SJCRH30 (cell line): ENCODE measurements around the gene IPMK. TPM values are rescaled to one million over a fixed set of nuclear protein-coding genes. Genes with fewer than 3 reads are reported as not detected.
A peak's percentile ranks its signal among the peaks of the same experiment; 100 is the strongest.
"Not testable (repeated sequence)": the region's sequence is repeated elsewhere in the genome, so short reads cannot be mapped to it uniquely, and the experiment has no call there.

Experiments
- DNase-seq, 2 experiments: peaks; one replicate each; pipeline ENCODE4 v3.0.0-alpha.2; 2015 to 2020
- H3K27ac ChIP-seq: fragments of 250-450 bp; sonication (Bioruptor Pico); 2 replicates; pipeline ENCODE4 v1.5.1; 2020; ENCODE audit warnings: mild to moderate bottlenecking, moderate library complexity
- H3K27me3 ChIP-seq: fragments of 250-450 bp; sonication (Bioruptor Pico); 2 replicates; pipeline ENCODE4 v1.5.1; 2020; ENCODE audit warnings: mild to moderate bottlenecking, moderate library complexity
- H3K36me3 ChIP-seq: fragments of 250-450 bp; sonication (Bioruptor Pico); 2 replicates; pipeline ENCODE4 v1.5.1; 2020; ENCODE audit warnings: mild to moderate bottlenecking, moderate library complexity
- H3K4me1 ChIP-seq: fragments of 250-450 bp; sonication (Bioruptor Pico); 2 replicates; pipeline ENCODE4 v1.5.1; 2020; ENCODE audit warnings: mild to moderate bottlenecking, moderate library complexity
- H3K4me3 ChIP-seq: fragments of 250-450 bp; sonication (Bioruptor Pico); 2 replicates; pipeline ENCODE4 v1.5.1; 2020; ENCODE audit warnings: mild to moderate bottlenecking, moderate library complexity
- H3K9me3 ChIP-seq: fragments of 250-450 bp; sonication (Bioruptor Pico); replicated peaks from 2 replicates; pipeline ENCODE4 v1.5.1; 2020; ENCODE audit warnings: mild to moderate bottlenecking, moderate library complexity
- total RNA-seq: library from RNA; depleted of rRNA; stranded (reverse); fragments of >200 nt; shearing (Covaris generic); gene quantifications from 2 replicates; pipeline ENCODE4 v1.2.3, GENCODE V29; 2014; rRNA removed

IPMK gene
- total RNA-seq, 1 experiment from 2014 or later: 6.5 TPM

GRCh38 chr10:58174831-58175230 is 92.9 kb downstream of the IPMK start:
- Histone ChIP-seq H3K27me3 (no peaks in the 10 kb centered on the region), H3K27ac (no peak overlapping the region), H3K4me3 (no peak overlapping the region), H3K4me1 (0 out of 2 replicates have a peak, but pooled peaks cover 2% of the 10 kb centered on the region), H3K9me3 (no peaks in the 10 kb centered on the region), H3K36me3 (no peaks in the 10 kb centered on the region)
- DNase-seq: no peak

- DNase-seq: no peak
- H3K27me3 ChIP-seq: no peaks in the 10 kb centered on the region
- no peaks in the 10 kb centered on the region for H3K9me3 ChIP-seq
- H3K27ac ChIP-seq: no peak overlapping the region
- no peak overlapping the region for H3K4me3 ChIP-seq
- H3K4me1 ChIP-seq: no peaks in the 10 kb centered on the region
- H3K36me3 ChIP-seq: no peaks in the 10 kb centered on the region
Measured at GRCh38 chr10:58173391-58173790, 94.3 kb downstream of the IPMK start.

- no peaks in the 10 kb centered on the region for H3K4me1 ChIP-seq
- H3K27me3 ChIP-seq: no peaks in the 10 kb centered on the region
- no peak for DNase-seq
- H3K36me3 ChIP-seq: no peaks in the 10 kb centered on the region
- H3K4me3 ChIP-seq: no peak overlapping the region
- no peaks in the 10 kb centered on the region for H3K9me3 ChIP-seq
- H3K27ac ChIP-seq: no peak overlapping the region
Measured at GRCh38 chr10:58171146-58171545, 96.5 kb downstream of the IPMK start.

- H3K9me3 ChIP-seq: no peaks in the 10 kb centered on the region
- H3K4me1 ChIP-seq: no peaks in the 10 kb centered on the region
- H3K27ac ChIP-seq: no peak overlapping the region
- no peaks in the 10 kb centered on the region for H3K27me3 ChIP-seq
- H3K36me3 ChIP-seq: no peaks in the 10 kb centered on the region
- no peak overlapping the region for H3K4me3 ChIP-seq
- DNase-seq: no peak
Measured at GRCh38 chr10:58164517-58164916, 103.2 kb downstream of the IPMK start.

GRCh38 chr10:58158806-58159205 is 108.9 kb downstream of the IPMK start:
- Histone ChIP-seq H3K27ac (no peak overlapping the region), H3K27me3 (no peaks in the 10 kb centered on the region), H3K9me3 (no peaks in the 10 kb centered on the region), H3K4me1 (0 out of 2 replicates have a peak, but pooled peaks cover 3% of the 10 kb centered on the region), H3K36me3 (no peaks in the 10 kb centered on the region), H3K4me3 (no peak overlapping the region)
- peak in 1 of 2 experiments; percentile 4 for DNase-seq

DNA sequence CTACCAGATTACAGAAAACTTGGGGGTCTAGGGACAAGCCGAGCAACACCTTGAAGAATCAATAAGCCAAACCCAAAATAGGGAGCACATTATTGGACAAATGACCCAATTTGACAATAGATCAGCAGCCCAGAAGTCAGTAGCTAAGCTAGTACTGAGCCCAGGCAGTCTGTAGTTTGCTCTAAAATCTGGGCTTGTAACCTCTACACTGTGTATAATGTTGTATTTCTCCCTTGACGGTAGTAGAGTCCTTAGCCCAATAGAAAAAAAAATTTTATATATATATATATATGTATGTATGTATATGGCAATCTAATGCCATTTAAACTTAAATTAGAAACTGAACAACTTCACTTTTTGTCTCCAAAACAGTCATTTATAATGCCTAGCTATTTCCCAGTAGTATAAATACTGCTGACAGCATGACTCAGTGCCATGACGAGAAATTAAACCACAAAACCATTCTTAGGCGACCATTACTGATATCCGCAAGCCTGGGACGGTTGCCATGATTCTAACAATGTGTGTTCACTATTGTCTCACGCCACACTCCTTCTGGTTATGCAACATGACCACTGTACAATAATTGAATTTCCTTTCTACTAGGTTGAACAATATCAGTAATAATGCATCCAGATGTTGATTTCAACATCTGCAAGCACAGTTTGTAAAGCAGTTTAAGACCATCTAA is 110.5 kb downstream of the IPMK start:
- Histone ChIP-seq H3K4me3 (no peak overlapping the region), H3K27me3 (no peaks in the 10 kb centered on the region), H3K4me1 (0 out of 2 replicates have a peak, but pooled peaks cover 3% of the 10 kb centered on the region), H3K9me3 (no peaks in the 10 kb centered on the region), H3K36me3 (no peaks in the 10 kb centered on the region), H3K27ac (no peak overlapping the region)
- peak; percentile 14 to 42 for DNase-seq

DNA sequence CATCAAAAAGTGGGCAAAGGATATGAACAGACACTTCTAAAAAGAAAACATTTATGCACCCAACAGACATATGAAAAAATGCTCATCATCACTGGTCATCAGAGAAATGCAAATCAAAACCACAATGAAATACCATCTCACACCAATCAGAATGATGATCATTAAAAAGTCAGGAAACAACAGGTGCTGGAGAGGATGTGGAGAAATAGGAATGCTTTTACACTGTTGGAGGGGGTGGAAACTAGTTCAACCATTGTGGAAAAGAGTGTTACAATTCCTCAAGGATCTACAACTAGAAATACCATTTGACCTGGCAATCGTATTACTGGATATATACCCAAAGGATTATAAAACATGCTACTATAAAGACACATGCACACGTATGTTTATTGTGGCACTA is 111.8 kb downstream of the IPMK start:
- not testable (repeated sequence) for H3K27ac ChIP-seq, H3K36me3 ChIP-seq, DNase-seq, H3K9me3 ChIP-seq, H3K27me3 ChIP-seq, H3K4me3 ChIP-seq, H3K4me1 ChIP-seq

DNA sequence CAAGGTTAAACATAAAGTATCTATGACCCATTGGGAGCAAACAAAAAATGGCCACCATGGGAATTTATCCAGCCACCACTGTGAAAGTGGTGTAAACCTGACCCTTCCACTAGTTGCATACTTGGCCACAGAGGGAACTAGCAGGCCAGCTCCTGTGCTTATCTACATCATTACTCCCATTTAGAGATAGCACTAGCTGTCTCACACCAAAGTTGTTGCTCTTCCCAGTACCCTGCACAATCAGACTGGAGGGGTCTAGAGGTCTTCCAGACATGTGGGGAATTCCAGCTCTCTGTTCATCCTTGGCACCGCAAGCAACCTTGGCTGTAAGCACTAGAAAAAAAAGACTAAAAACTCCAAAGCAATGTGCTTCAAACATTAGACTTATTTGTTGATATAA is 113.9 kb downstream of the IPMK start:
- no peaks in the 10 kb centered on the region for H3K9me3 ChIP-seq
- H3K4me1 ChIP-seq: 0 out of 2 replicates have a peak, but pooled peaks cover 3% of the 10 kb centered on the region
- no peaks in the 10 kb centered on the region for H3K36me3 ChIP-seq
- no peaks in the 10 kb centered on the region for H3K27me3 ChIP-seq
- no peak for DNase-seq
- no peak overlapping the region for H3K4me3 ChIP-seq
- H3K27ac ChIP-seq: no peak overlapping the region

GRCh38 chr10:58152673-58153263 is 114.9 kb downstream of the IPMK start:
- peak; percentile 6 to 47 for DNase-seq
- H3K27ac ChIP-seq: no peak overlapping the region
- H3K4me1 ChIP-seq: 0 out of 2 replicates have a peak, but pooled peaks cover 3% of the 10 kb centered on the region
- no peaks in the 10 kb centered on the region for H3K9me3 ChIP-seq
- H3K36me3 ChIP-seq: no peaks in the 10 kb centered on the region
- no peaks in the 10 kb centered on the region for H3K27me3 ChIP-seq
- no peak overlapping the region for H3K4me3 ChIP-seq

DNA sequence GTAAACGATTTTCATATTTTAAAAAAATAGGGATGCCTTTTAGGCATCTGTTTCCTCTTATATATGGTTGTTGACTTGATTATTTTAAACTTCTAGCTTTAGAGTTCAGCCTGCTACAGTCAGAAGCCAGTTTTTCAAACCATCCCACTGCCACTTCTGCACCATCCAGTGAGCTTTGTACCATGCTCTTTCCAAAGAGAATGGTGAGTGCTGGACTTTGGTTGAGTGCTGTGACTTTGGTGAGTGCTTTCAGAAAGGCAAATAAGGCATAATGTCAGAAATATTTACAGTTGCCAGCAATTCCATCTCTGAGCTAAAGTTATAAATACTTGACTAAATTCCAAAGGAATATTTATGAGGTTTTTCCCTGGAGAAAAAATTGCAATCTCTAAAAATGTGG is 117.4 kb downstream of the IPMK start:
- no peak for DNase-seq
- no peaks in the 10 kb centered on the region for H3K27me3 ChIP-seq
- H3K27ac ChIP-seq: no peak overlapping the region
- H3K9me3 ChIP-seq: no peaks in the 10 kb centered on the region
- H3K4me1 ChIP-seq: no peaks in the 10 kb centered on the region
- no peaks in the 10 kb centered on the region for H3K36me3 ChIP-seq
- no peak overlapping the region for H3K4me3 ChIP-seq

DNA sequence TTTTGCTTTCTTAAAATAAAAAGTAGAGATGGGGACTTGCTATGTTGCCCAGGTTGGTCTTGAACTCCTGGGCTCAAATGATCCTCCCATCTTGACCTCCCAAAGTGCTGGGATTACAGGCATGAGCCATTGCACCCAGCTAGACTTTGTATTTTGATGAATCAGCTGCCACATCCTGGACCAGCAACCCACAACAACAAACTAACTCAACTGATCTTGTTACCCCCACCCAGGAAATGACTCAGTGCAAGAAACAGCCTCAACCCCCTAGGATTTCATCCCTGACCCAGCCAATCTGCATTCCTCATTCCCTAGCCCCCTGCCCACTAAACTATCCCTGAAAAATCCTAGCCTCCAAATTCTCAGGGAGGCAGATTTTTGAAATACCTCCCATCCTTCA is 123.8 kb downstream of the IPMK start:
- Histone ChIP-seq H3K27me3 (no peaks in the 10 kb centered on the region), H3K9me3 (no peaks in the 10 kb centered on the region), H3K4me1 (no peaks in the 10 kb centered on the region), H3K4me3 (no peak overlapping the region), H3K27ac (no peak overlapping the region), H3K36me3 (no peaks in the 10 kb centered on the region)
- no peak for DNase-seq

Other genes with a start within 250 kb of the IPMK start
- gene CISD1, start 1.3 kb upstream of the IPMK start, total RNA-seq: 43.2 and 45.0 TPM in 2 replicates
- 13.6 and 15.4 TPM in 2 replicates for gene UBE2D1, start 67.1 kb upstream of the IPMK start, total RNA-seq
- 59.9 and 60.0 TPM in 2 replicates for gene TFAM, start 117.5 kb upstream of the IPMK start, total RNA-seq
- gene BICC1, start 245.0 kb upstream of the IPMK start, total RNA-seq: 13.0 and 15.1 TPM in 2 replicates